Tibial nerve (tissue), 4 donors: ENCODE measurements around the gene GPR135.

Experiments used
- EP300 ChIP-seq, 2 donors: sonication (generic); formaldehyde crosslinking; IDR thresholded peaks; one replicate each; pipeline ENCODE4 v1.6.1; 2017; ENCODE audit warnings: antibody characterized with exemption in 2 of 2, mild to moderate bottlenecking in 1 of 2
- POLR2A ChIP-seq, 2 donors: fragments of 450-650 bp; IDR thresholded peaks; one replicate each; pipeline ENCODE4 v1.6.1; 2017; ENCODE audit warnings: antibody characterized with exemption in 2 of 2, mild to moderate bottlenecking in 2 of 2, moderate library complexity in 2 of 2
- TF ChIP-seq, protein P1 (sequence below), 5 experiments: fragments of 200-600 bp in 3 of 5; fragments of 450-650 bp in 2 of 5; sonication (generic) in 3 of 5; IDR thresholded peaks; one replicate each; pipeline ENCODE4 v1.5.1; 2016 to 2019; ENCODE audit warnings: antibody characterized with exemption in 5 of 5, mild to moderate bottlenecking in 3 of 5, moderate library complexity in 2 of 5

DNA sequence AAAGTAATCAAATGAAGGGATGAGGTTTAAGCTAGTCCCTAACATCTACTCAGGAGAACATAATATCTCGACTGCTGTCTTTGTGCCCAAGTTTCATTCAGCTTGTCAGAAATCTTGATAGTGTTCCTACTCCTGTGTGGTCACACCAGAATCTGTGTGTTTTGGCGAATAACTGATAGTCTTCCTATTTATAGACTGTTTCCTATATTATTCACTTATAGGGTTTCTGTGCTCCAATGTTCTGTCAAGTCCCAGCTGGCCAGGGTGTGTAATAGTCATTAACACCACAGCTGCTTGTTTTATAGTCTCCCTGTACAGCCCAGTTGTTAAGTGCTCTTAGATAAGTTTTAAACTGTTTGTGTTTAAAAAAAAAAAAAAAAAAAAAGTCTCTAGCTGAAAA is 45.9 kb downstream of the GPR135 start:
- TF ChIP-seq POLR2A (IDR thresholded peaks at IDR 0.05) (no peak), EP300 (IDR thresholded peaks at IDR 0.05) (no peak)
- TF ChIP-seq, protein P1, sequence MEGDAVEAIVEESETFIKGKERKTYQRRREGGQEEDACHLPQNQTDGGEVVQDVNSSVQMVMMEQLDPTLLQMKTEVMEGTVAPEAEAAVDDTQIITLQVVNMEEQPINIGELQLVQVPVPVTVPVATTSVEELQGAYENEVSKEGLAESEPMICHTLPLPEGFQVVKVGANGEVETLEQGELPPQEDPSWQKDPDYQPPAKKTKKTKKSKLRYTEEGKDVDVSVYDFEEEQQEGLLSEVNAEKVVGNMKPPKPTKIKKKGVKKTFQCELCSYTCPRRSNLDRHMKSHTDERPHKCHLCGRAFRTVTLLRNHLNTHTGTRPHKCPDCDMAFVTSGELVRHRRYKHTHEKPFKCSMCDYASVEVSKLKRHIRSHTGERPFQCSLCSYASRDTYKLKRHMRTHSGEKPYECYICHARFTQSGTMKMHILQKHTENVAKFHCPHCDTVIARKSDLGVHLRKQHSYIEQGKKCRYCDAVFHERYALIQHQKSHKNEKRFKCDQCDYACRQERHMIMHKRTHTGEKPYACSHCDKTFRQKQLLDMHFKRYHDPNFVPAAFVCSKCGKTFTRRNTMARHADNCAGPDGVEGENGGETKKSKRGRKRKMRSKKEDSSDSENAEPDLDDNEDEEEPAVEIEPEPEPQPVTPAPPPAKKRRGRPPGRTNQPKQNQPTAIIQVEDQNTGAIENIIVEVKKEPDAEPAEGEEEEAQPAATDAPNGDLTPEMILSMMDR (IDR thresholded peaks at IDR 0.05): no peak
